Hepatocyte (in vitro differentiated cells): Measurements from ENCODE around the gene CLTCL1.

ENCODE experiments used
- EZH2 ChIP-seq: fragments of 200-600 bp; sonication (generic); IDR thresholded peaks from 2 replicates; pipeline ENCODE4 v1.6.1; 2016; ENCODE audit warnings: antibody characterized with exemption, mild to moderate bottlenecking, borderline replicate concordance
- TF ChIP-seq, protein P1 (sequence below): fragments of 200-600 bp; sonication (generic); IDR thresholded peaks from 2 replicates; pipeline ENCODE4 v1.5.1; 2016; ENCODE audit warnings: antibody characterized with exemption, mild to moderate bottlenecking; ENCODE audit not compliant: poor library complexity

DNA sequence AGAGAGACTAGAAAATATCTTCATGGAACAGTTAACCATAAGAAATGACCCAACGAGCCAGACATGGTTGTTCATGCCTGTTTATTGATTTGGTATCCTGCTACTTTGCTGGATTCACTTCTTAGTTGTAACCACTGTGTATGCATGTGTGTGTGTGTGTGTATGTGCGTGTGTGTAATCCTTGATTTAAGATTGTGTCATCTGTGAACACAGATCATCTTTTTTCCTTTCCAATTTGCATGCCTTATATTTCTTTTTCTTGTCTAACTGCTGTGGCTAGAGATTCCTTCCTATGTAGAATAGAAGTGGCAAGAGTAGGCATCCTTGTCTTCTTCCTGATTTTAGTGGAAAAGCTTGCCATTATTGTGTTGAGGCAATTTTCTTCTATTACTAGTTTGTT is 16.4 kb upstream of the CLTCL1 start:
- TF ChIP-seq, protein P1, sequence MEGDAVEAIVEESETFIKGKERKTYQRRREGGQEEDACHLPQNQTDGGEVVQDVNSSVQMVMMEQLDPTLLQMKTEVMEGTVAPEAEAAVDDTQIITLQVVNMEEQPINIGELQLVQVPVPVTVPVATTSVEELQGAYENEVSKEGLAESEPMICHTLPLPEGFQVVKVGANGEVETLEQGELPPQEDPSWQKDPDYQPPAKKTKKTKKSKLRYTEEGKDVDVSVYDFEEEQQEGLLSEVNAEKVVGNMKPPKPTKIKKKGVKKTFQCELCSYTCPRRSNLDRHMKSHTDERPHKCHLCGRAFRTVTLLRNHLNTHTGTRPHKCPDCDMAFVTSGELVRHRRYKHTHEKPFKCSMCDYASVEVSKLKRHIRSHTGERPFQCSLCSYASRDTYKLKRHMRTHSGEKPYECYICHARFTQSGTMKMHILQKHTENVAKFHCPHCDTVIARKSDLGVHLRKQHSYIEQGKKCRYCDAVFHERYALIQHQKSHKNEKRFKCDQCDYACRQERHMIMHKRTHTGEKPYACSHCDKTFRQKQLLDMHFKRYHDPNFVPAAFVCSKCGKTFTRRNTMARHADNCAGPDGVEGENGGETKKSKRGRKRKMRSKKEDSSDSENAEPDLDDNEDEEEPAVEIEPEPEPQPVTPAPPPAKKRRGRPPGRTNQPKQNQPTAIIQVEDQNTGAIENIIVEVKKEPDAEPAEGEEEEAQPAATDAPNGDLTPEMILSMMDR = no peak
- no peak for TF ChIP-seq EZH2
